ENCODE measurements around the gene CUL1. TPM values are rescaled to one million over a fixed set of nuclear protein-coding genes. Genes with fewer than 3 reads are reported as not detected.

CUL1 gene
- total RNA-seq, 1 experiment from 2014 or later: 53.1 TPM

DNA sequence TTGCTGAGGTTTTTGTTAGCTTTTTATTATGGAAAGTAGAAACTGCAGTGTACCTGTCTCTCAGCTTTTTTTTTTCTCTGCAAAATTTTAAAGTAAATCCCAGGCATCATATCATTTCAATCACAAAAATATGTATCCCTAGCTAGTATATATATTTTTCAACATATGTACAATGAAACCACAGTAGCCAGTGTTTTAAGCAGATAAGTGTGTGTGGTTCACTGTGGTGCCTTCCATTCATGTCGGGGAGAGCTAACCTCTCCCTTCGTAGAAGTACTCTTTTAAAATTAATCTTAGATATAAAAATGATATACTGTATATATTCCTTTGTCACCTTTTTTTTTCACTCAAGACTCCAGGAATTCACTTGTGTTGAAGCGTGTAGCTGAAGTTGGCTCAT is 22.7 kb downstream of the CUL1 start:
- H3K4me3 ChIP-seq (replicated peaks in 1 of 2; ENCODE audit: low read depth in 1 of 2, low read length in 2 of 2): no peak overlapping the region
- no TSS peak for BruUV-seq (replicated peaks)
- H3K9ac ChIP-seq (ENCODE audit: low read length): no peak overlapping the region
- no peaks in the 10 kb centered on the region for H3K27me3 ChIP-seq (ENCODE audit: insufficient read depth, low read length)
- peaks cover 47% of the 10 kb centered on the region for H4K20me1 ChIP-seq (ENCODE audit: insufficient read depth)
- ATAC-seq (no peak), DNase-seq (ENCODE audit: low read depth, low spot score) (no peak)
- no peak overlapping the region for H2AFZ ChIP-seq (ENCODE audit: low read depth, low read length, poor library complexity, severe bottlenecking)
- H3K27ac ChIP-seq (ENCODE audit: low read depth, low read length): no peak overlapping the region
- H3K36me3 ChIP-seq (ENCODE audit: control insufficient read depth in 1 of 2, insufficient read depth in 2 of 2, low read length in 2 of 2): no peaks in the 10 kb centered on the region
- ChIA-PET POLR2A (no interaction called here), RAD21 (ENCODE audit: low non-redundant PET in 1 of 2, low total read pairs in 2 of 2, uncharacterized antibody in 2 of 2, unreplicated experiment in 2 of 2) (no interaction called here), CTCF (no interaction called here)
- H3K79me2 ChIP-seq (ENCODE audit: insufficient read depth, low read length): peaks cover 100% of the 10 kb centered on the region
- H3K4me1 ChIP-seq (ENCODE audit: control insufficient read depth in 1 of 2, insufficient read depth in 2 of 2, low read length in 2 of 2): peaks cover 9 to 19% of the 10 kb centered on the region in 2 experiments
- H3K9me2 ChIP-seq (ENCODE audit: insufficient read depth): no peaks in the 10 kb centered on the region
- H3K9me3 ChIP-seq (ENCODE audit: control insufficient read depth in 1 of 2, insufficient read depth in 1 of 2, low read depth in 1 of 2, low read length in 2 of 2): no peaks in the 10 kb centered on the region
- TF ChIP-seq POLR2AphosphoS5 (IDR thresholded peaks at IDR 0.05; ENCODE audit: low read depth, low read length) (no peak), SIN3A (IDR thresholded peaks at IDR 0.05; ENCODE audit: low read depth) (no peak), POLR2A (IDR thresholded peaks at IDR 0.05; ENCODE audit: borderline replicate concordance, extremely low read depth, insufficient read depth, insufficient read length) (no peak), ZBTB33 (IDR thresholded peaks at IDR 0.05; ENCODE audit: extremely low read depth, insufficient replicate concordance, low read length) (no peak), EZH2 (IDR thresholded peaks at IDR 0.05) (no peak), JUND (IDR thresholded peaks at IDR 0.05) (no peak), ELF1 (IDR thresholded peaks at IDR 0.05; ENCODE audit: borderline replicate concordance, low read depth) (no peak), SRF (IDR thresholded peaks at IDR 0.05; ENCODE audit: low read depth) (no peak), YY1 (IDR thresholded peaks at IDR 0.05; ENCODE audit: extremely low read depth, insufficient replicate concordance, low read depth, low read length) (no peak), EZH2phosphoT487 (IDR thresholded peaks at IDR 0.05; ENCODE audit: borderline replicate concordance) (no peak), CEBPB (IDR thresholded peaks at IDR 0.05; ENCODE audit: low read depth) (no peak), ZNF274 (IDR thresholded peaks at IDR 0.05; ENCODE audit: low read depth, low read length) (no peak), TCF7L2 (IDR thresholded peaks at IDR 0.05; ENCODE audit: borderline replicate concordance, extremely low read depth, insufficient read depth, insufficient read length) (no peak), CBX3 (IDR thresholded peaks at IDR 0.05; ENCODE audit: low read depth) (no peak), CTCF (IDR thresholded peaks at IDR 0.05 in 2 of 3, conservative IDR thresholded peaks at IDR 0.05 in 1 of 3; ENCODE audit: borderline replicate concordance in 1 of 3, insufficient read depth in 1 of 3, low read depth in 2 of 3, low read length in 2 of 3) (no peak), MAX (IDR thresholded peaks at IDR 0.05) (no peak), ATF3 (IDR thresholded peaks at IDR 0.05) (no peak), FOSL1 (IDR thresholded peaks at IDR 0.05; ENCODE audit: low read depth) (no peak), REST (IDR thresholded peaks at IDR 0.05; ENCODE audit: low read depth) (no peak), ZFX (IDR thresholded peaks at IDR 0.05) (no peak)
- intact Hi-C loops (cut with micrococcal nuclease): no loop called here
- H3K4me2 ChIP-seq (ENCODE audit: low read length): no peak overlapping the region

All from HCT116 (cell line).